NCI-H2227 (cell line): ENCODE measurements around the gene DNASE1.
"Not testable (repeated sequence)": the region's sequence is repeated elsewhere in the genome, so short reads cannot be mapped to it uniquely, and the experiment has no call there.

Source experiments
- DNase-seq: peaks from one replicate; lab custom pipeline; 2025; ENCODE audit not compliant: unreplicated experiment; lab: John Stamatoyannopoulos, UW

The DNASE1 gene

GRCh38 chr16:3640632-3641501 is 13.6 kb upstream of the DNASE1 start:
- no peak for DNase-seq

- DNase-seq: no peak
These were observed 12.6 kb upstream of the DNASE1 start for GRCh38 chr16:3641801-3642396.

- peak; percentile 13 for DNase-seq
These were observed 11.9 kb upstream of the DNASE1 start for GRCh38 chr16:3642397-3643094.

- no peak for DNase-seq
These were observed 11.3 kb upstream of the DNASE1 start for GRCh38 chr16:3643095-3643730.

GRCh38 chr16:3645108-3645503 is 9.4 kb upstream of the DNASE1 start:
- DNase-seq: no peak

GRCh38 chr16:3645504-3646347 is 8.8 kb upstream of the DNASE1 start:
- peak; percentile 52 for DNase-seq

DNA sequence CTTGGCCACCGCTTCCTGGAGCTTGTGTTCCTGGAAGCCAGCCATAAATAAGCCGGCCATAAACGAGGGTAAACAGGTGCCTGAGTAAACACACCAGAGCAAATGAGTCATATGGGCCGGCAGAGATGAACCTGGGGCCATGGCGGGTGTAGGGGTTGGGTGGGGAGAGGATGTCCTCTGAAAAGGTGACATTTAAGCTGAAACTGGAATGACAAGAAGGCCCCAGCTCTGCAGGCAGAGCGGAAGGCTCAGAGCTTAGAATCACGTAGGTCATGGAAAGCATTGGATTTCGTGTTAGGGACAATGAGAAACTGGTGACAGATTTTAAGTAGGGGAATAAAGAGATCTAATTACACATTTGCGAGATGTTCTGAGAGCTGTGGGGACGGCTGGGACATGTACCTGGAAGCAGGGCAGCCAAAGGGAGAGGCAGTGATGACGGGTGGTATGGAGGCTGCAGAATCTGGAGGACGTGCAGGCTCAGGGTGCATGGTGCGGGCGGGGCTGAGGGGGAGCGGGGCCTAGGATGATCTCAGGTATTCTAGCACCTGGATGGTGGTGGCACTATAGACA is 8.1 kb upstream of the DNASE1 start:
- DNase-seq: no peak

- DNase-seq: no peak
These were observed 3.7 kb upstream of the DNASE1 start for GRCh38 chr16:3650631-3651265.

DNA sequence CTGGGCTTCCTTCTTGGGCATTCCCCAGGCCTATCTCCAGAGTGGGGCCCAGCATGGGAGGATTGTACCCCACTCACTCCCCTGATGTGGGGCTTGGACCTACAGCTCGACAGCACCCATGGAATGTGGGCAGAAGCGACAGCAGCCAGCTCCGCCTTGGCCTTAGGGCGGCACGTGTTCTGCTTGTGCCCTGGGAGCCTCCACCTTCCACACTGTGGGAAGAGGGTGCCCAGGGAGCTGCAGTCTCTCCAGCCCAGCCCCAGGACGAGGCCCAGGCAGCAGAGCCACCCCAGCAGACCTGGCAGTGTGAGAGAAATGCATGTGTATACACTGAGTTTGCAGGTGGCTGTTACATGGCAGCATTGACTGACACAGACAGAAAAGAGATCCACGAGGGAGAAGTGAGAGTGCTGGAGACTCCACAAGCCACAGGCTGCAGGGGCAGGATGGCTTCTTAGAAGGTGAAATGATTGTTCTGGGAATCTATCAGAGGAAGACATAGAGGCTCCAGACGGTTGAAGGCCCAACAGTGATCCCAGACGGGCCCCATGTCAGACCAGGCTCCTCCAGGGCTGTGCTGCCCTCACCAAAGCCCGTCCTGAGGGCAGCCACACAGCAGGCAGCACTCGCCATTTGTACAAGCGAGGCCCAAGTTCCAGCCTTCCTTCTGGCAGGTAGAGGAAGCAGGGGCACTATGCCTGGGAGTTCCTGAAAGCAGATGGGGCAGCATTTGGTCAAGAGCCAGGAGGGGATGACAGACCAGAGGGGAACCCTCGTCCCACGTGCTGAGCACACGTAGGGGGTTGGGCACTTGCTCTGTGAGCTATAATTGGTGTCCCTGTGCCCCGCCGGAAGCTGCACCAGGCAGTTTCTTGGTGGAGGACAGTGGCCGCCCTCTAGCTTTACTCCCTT is 2.8 kb upstream of the DNASE1 start:
- DNase-seq: no peak

DNA sequence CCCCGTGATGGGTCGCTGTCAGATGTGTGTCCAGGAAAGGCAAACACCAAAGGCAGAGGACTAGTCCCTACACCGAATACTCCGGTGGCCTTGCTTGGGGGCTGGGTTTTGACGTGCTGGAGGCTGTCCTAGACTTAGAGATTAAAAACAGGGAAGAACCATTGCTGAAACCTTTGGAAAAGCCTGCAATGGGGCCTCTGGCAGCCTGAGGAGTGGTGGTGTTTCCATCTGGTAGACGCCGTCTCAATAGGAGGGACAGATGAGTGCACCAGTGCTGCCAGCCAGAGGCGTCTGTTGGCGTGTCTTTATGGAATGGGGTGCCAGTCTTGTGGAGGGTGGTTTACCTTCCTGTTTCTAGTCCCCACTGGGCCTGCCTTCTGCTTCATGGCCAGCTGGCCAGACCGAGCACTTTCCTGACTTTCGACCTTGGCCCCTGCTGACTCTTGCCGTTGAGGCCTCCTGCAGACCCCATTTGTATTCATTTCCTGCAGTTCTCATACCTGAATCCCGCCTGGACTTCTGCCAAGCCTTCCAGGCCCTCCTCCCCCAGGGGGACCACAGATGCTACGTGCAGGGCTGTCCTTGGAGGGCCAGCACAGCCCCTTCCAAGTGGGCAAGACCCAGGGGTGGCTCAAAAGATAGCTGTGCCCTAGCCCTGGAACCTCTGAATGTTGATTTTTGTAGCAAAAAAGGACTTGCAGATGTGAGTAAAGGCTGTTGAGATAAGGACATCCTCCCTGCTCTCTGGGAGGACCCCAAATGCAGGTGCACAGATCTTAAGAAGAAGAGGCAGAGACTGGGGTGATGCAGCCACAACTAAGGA is 1.9 kb upstream of the DNASE1 start:
- no peak for DNase-seq

DNA sequence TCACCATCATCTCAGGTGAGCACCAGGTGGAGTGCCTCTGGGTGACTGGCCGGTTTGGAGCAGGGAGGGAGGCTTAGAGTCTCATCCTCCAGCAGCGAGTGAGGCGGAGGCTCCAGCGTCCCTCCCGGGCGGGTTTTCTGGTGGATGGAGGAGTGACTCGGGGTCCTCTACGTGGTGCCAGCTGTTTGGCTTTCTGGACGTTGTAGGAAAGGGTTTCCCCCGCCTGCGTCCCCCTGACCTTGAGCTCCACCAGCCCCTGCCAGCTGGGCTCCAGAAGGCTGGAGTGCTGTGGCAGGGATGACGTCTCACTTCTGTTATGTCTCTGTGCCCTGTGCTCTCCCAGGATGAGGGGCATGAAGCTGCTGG is 522 bp downstream of the DNASE1 start:
- no peak for DNase-seq

- DNase-seq: no peak
These were observed 1.1 kb downstream of the DNASE1 start for GRCh38 chr16:3655396-3656159.

- not testable (repeated sequence) for DNase-seq
These were observed 1.6 kb downstream of the DNASE1 start for GRCh38 chr16:3656160-3656490.

GRCh38 chr16:3656491-3657468 is 2.3 kb downstream of the DNASE1 start:
- no peak for DNase-seq

DNA sequence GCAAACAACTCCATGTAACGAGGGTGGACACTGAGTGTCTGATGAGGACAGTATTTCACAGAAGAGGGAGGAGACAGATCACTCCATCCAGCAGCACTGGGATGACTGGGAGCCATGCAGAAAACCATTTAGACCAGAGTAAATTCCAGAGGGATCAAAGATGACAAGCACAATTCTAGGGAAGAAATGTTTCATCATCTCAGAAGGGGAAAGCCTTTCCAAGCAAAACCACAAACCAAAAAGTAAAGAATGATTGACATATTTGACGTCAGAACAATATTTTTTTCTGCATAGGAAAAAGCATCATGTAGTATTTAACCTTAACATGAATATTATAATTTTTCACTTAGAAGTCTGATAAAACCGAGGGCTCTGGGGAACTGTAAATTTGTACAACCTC is 4.8 kb downstream of the DNASE1 start:
- no peak for DNase-seq

DNA sequence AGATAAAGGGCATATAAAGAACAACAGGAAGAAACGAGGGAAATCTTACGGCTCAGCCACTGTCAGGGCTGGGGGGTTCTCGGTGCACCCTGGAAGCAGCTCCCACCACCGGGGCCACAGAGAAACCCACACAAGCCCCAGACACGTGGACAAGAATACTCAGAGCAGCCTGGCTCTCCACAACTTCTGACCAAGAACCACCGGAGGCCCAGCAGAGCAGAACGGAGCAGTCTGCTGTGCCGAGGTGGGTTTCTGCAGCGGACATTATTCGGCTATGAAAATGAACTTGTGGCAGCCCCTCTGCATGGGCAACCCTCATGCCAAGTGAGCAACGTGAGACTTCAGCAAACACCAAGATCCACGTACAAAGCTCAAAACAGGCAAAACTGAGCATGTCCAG is 6.8 kb downstream of the DNASE1 start:
- no peak for DNase-seq
